GM18867 (cell line): ENCODE measurements around the gene MGLL.
A peak's percentile ranks its signal among the peaks of the same experiment; 100 is the strongest.

Experiments
- ATAC-seq: cut with Tn5 transposase; IDR thresholded peaks from one replicate; pipeline ENCODE4 v1.9.1; 2021; ENCODE audit warnings: mild to moderate bottlenecking, moderate library complexity; ENCODE audit not compliant: unreplicated experiment

MGLL gene

GRCh38 chr3:127776347-127776746, 46.0 kb downstream of the MGLL start:
- ATAC-seq = no peak

- no peak for ATAC-seq
Observed at GRCh38 chr3:127775398-127776109, 46.8 kb downstream of the MGLL start.

- ATAC-seq = no peak
Observed at GRCh38 chr3:127774647-127775046, 47.7 kb downstream of the MGLL start.

- no peak for ATAC-seq
Observed at GRCh38 chr3:127773752-127774395, 48.4 kb downstream of the MGLL start.

- ATAC-seq = no peak
Observed at GRCh38 chr3:127772827-127773751, 49.2 kb downstream of the MGLL start.

GRCh38 chr3:127772273-127772672, 50.0 kb downstream of the MGLL start:
- no peak for ATAC-seq

GRCh38 chr3:127771746-127772145, 50.6 kb downstream of the MGLL start:
- ATAC-seq = no peak

GRCh38 chr3:127770671-127771355, 51.5 kb downstream of the MGLL start:
- no peak for ATAC-seq

GRCh38 chr3:127769284-127770081, 52.8 kb downstream of the MGLL start:
- ATAC-seq = no peak

GRCh38 chr3:127768346-127769008, 53.8 kb downstream of the MGLL start:
- no peak for ATAC-seq

- no peak for ATAC-seq
Observed at GRCh38 chr3:127767126-127767525, 55.2 kb downstream of the MGLL start.

GRCh38 chr3:127765735-127766134, 56.6 kb downstream of the MGLL start:
- no peak for ATAC-seq

GRCh38 chr3:127764841-127765362, 57.4 kb downstream of the MGLL start:
- no peak for ATAC-seq

- no peak for ATAC-seq
Observed at GRCh38 chr3:127764301-127764700, 58.0 kb downstream of the MGLL start.

- no peak for ATAC-seq
Observed at GRCh38 chr3:127763816-127764215, 58.5 kb downstream of the MGLL start.

GRCh38 chr3:127763337-127763736, 59.0 kb downstream of the MGLL start:
- no peak for ATAC-seq

GRCh38 chr3:127762787-127763105, 59.6 kb downstream of the MGLL start:
- ATAC-seq = no peak

GRCh38 chr3:127762077-127762786, 60.1 kb downstream of the MGLL start:
- peak; percentile 66 for ATAC-seq

- no peak for ATAC-seq
Observed at GRCh38 chr3:127761441-127761801, 60.9 kb downstream of the MGLL start.
